ENCODE data around the gene CDS1. TPM values are rescaled to one million over a fixed set of nuclear protein-coding genes. Genes with fewer than 3 reads are reported as not detected.

Gene CDS1
- total RNA-seq, 1 experiment from 2014 or later, result 1.7 TPM

GRCh38 chr4:84688605-84689004, 105.7 kb downstream of the CDS1 start:
- Histone ChIP-seq H3K27ac (ENCODE audit: low read depth, low read length, poor library complexity, severe bottlenecking) (peak overlapping the region; percentile 45), H3K36me3 (ENCODE audit: insufficient read depth, low read length, poor library complexity, severe bottlenecking) (peaks cover 19% of the 10 kb centered on the region), H3K9me3 (ENCODE audit: low read depth, low read length, poor library complexity, severe bottlenecking) (no peaks in the 10 kb centered on the region), H3K27me3 (replicated peaks; ENCODE audit: insufficient read depth, low read depth, low read length, poor library complexity) (no peaks in the 10 kb centered on the region), H3K4me3 (ENCODE audit: low read depth, low read length, poor library complexity, severe bottlenecking) (no peak overlapping the region), H3K4me1 (ENCODE audit: insufficient read depth, low read length, poor library complexity, severe bottlenecking) (peaks cover 10% of the 10 kb centered on the region)
- DNase-seq (ENCODE audit: low spot score), result no peak
- ChIA-PET CTCF (no interaction called here), POLR2A (ENCODE audit: low non-redundant PET) (no interaction called here)
- intact Hi-C loops (cut with micrococcal nuclease; ENCODE audit: unreplicated experiment), result no loop called here
- BruUV-seq (replicated peaks), result no TSS peak
- no peak for TF ChIP-seq CTCF (conservative IDR thresholded peaks at IDR 0.05; ENCODE audit: low read depth, low read length)
- no peak for TF ChIP-seq EZH2 (IDR thresholded peaks at IDR 0.05; ENCODE audit: borderline replicate concordance, low read depth, low read length, poor library complexity, severe bottlenecking)

- intact Hi-C loops (cut with micrococcal nuclease; ENCODE audit: unreplicated experiment), result no loop called here
- DNase-seq (ENCODE audit: low spot score), result peak; percentile 22
- CTCF ChIA-PET, result no interaction called here
- no TSS peak for BruUV-seq (replicated peaks)
- peaks cover 10% of the 10 kb centered on the region for H3K4me1 ChIP-seq (ENCODE audit: insufficient read depth, low read length, poor library complexity, severe bottlenecking)
- no peaks in the 10 kb centered on the region for H3K9me3 ChIP-seq (ENCODE audit: low read depth, low read length, poor library complexity, severe bottlenecking)
- no peak for TF ChIP-seq EZH2 (IDR thresholded peaks at IDR 0.05; ENCODE audit: borderline replicate concordance, low read depth, low read length, poor library complexity, severe bottlenecking)
- TF ChIP-seq CTCF (conservative IDR thresholded peaks at IDR 0.05; ENCODE audit: low read depth, low read length), result no peak
- H3K27ac ChIP-seq (ENCODE audit: low read depth, low read length, poor library complexity, severe bottlenecking), result peak overlapping the region; percentile 45
- POLR2A ChIA-PET (ENCODE audit: low non-redundant PET), result no interaction called here
- H3K27me3 ChIP-seq (replicated peaks; ENCODE audit: insufficient read depth, low read depth, low read length, poor library complexity), result no peaks in the 10 kb centered on the region
- peaks cover 14% of the 10 kb centered on the region for H3K36me3 ChIP-seq (ENCODE audit: insufficient read depth, low read length, poor library complexity, severe bottlenecking)
- H3K4me3 ChIP-seq (ENCODE audit: low read depth, low read length, poor library complexity, severe bottlenecking), result no peak overlapping the region
Measured at GRCh38 chr4:84689197-84689596, 106.3 kb downstream of the CDS1 start.

- CTCF ChIA-PET, result no interaction called here
Measured at GRCh38 chr4:84690481-84690880, 107.6 kb downstream of the CDS1 start.

More at GRCh38 chr4:84690481-84690880, 107.6 kb downstream of the CDS1 start:
- Histone ChIP-seq H3K9me3 (ENCODE audit: low read depth, low read length, poor library complexity, severe bottlenecking) (no peaks in the 10 kb centered on the region), H3K36me3 (ENCODE audit: insufficient read depth, low read length, poor library complexity, severe bottlenecking) (peaks cover 18% of the 10 kb centered on the region), H3K27me3 (replicated peaks; ENCODE audit: insufficient read depth, low read depth, low read length, poor library complexity) (no peaks in the 10 kb centered on the region), H3K27ac (ENCODE audit: low read depth, low read length, poor library complexity, severe bottlenecking) (no peak overlapping the region), H3K4me1 (ENCODE audit: insufficient read depth, low read length, poor library complexity, severe bottlenecking) (peaks cover 10% of the 10 kb centered on the region), H3K4me3 (ENCODE audit: low read depth, low read length, poor library complexity, severe bottlenecking) (no peak overlapping the region)
- intact Hi-C loops (cut with micrococcal nuclease; ENCODE audit: unreplicated experiment), result no loop called here
- no peak for TF ChIP-seq EZH2 (IDR thresholded peaks at IDR 0.05; ENCODE audit: borderline replicate concordance, low read depth, low read length, poor library complexity, severe bottlenecking)
- TF ChIP-seq CTCF (conservative IDR thresholded peaks at IDR 0.05; ENCODE audit: low read depth, low read length), result no peak
- no TSS peak for BruUV-seq (replicated peaks)
- POLR2A ChIA-PET (ENCODE audit: low non-redundant PET), result no interaction called here
- no peak for DNase-seq (ENCODE audit: low spot score)
